ENCODE results near the gene GPX7. TPM values are rescaled to one million over a fixed set of nuclear protein-coding genes. Genes with fewer than 3 reads are reported as not detected.
A peak's percentile ranks its signal among the peaks of the same experiment; 100 is the strongest.

Gene GPX7
- total RNA-seq, 1 experiment from 2014 or later = not detected

DNA sequence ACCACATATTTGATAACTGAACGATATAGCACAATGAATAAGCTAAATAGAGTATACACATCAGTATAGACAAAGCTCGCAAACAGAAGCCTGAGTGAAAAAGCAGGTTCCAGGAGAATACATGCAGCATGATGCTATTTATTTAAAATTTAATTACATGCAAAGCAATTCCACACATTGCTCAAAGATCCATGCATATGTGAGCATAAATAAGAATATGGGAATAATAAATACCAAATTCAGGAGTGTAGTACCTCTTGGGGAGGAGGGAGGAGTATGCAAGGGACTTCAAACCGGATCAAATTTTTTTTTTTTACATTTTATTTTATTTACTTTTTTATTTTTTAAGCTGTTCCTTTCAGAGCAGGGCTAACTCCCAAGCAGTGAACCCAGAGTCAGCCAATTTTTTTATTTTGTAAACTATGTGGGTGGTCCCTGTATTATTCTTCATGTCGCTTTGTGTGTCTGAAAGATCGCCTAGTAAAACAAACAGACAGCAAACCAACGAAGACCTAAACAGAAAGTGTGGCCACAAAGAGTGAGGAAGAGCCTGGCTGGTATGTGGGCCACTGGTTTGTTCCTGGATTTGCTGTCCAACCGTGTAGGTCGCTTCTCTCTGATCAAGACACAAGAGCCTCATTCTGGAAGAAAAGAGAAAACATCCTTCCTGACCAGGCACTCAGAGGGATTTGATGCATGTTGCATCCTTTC lies 26.6 kb downstream of the GPX7 start:
- DNase-seq (ENCODE audit: low read depth) = peak; percentile 7

DNA sequence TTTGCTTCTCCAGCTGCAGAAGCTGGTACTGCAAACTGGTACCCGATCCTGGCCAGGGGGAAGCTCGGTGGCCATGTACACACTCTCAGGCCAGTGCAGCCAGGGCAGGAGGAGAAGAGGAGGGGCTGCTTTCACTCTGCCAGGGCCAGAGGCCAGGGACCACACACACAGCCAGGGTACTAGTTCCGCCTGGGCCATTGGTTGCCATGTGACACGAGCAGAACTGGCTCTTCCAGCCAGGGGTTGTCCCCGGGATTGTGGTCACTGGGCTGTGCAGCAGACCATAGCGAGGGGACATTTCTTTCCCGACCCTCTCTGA lies 27.1 kb downstream of the GPX7 start:
- DNase-seq (ENCODE audit: low read depth) = peak; percentile 6

DNA sequence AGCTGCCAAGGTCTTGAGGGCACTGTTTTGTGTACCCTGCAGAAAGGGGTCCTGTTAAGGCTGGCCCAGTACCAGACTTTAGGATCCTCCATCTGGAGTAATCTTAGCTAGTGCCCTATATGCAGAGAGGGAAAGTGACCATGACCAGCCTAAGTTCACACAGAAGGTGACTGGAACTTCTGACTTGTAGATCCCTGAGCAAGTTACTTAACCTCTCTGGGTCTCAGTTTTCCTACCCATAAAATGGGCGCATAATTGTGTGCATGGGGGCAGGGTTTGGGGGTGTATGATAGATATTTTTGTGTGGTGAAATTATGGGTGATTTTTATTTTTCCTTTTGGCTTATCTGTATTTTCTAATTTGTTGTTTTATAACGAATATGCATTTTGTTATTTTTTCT lies 27.5 kb downstream of the GPX7 start:
- DNase-seq (ENCODE audit: low read depth) = no peak

DNA sequence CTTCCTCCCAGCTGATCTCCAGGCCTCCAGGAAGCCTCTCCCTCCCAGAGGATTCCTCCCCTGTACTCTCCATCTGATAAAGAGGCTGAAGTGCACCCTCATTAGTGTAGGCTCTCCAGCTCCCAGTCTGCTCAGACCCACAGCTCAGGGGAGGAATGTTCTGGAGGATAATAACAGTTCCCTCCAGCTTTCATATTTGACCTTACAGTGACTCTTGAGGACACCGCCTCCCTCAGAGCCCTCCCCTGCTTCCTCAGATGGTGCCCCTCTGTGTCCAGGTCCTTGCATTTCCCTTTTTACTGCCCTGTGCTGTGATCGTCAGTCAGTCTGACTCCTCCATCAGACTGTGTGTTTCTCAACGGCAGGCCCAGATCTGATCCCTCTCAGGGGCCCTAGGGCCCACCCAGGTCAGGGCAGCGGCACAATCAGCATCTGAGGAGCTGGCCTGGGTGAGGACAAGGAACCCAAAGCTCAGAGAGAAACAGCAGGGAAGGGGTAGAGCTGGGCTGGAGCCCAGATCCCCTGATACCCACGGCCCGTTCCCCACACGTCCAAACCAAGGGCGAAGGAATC lies 29.7 kb downstream of the GPX7 start:
- no peak for DNase-seq (ENCODE audit: low read depth)

DNA sequence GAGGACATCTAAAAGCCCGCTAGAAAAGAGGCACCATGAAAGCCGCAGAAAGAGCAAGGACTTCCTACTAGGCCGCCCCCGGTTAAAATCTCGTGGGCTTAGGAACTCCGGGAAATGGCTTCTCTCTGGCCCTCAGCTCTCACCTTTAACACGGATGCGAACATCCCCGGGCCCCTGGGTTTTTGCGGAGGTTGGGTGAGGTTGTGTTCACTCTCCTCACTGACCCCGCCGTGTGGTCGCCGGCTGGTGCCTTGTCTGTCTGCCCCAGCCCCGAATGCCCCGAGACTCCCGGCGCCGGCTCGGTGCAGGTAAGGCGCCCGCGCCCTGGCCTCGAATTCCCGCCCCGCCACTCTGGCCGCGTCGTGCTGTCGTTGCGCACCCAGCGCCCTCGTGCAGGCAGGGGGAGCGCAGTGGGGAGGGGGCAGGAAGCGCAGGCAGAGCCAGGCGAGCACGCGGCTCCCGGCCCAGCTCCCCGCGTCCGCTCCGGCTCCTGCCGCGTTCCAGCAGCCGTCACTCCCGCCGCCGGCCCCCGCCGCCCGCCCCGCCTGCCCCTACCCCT lies 30.6 kb downstream of the GPX7 start, which contains the start of gene SHISAL2A:
TSS of gene SHISAL2A (plus strand) at position 437 of the 559 bp plus-strand sequence. CDS start 326 bp downstream, outside the sequence.
- DNase-seq (ENCODE audit: low read depth) = no peak

DNA sequence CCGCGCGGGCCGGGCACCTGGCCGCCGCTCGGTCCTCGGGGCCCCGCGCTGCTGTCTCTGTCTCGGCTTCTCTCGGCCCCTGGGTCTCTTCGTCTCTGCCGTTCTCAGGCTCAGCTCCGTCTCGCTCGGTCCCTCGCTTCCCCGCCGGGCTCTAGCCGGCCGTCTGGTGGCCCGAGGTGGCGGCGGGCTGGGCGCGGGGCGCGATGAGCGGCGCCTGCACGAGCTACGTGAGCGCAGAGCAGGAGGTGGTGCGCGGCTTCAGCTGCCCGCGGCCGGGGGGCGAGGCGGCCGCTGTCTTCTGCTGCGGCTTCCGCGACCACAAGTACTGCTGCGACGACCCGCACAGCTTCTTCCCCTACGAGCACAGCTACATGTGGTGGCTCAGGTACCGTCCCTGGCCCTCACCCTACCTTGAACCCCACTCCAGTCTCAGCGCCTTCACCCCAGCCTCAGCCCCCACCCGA lies 31.2 kb downstream of the GPX7 start:
- DNase-seq (ENCODE audit: low read depth) = no peak

DNA sequence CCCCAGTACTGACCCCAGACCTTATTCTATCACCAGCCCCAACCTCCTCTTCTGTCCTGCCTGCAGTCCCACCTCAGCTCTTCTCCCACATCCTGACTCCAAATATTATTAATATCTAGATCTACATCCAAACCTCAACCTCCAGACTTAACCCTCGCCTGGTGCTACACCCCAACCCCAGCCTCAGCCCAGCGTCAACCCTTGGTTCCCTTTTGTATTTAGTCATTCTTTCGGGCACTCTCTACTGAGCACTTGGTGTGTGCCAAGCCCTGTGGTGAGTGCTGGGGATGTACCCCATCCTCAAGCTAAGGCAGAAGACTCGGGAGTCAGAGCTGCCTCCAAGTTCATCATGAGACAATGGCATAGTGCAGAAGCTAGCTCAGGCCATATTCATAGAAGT lies 31.9 kb downstream of the GPX7 start:
- DNase-seq (ENCODE audit: low read depth) = no peak

DNA sequence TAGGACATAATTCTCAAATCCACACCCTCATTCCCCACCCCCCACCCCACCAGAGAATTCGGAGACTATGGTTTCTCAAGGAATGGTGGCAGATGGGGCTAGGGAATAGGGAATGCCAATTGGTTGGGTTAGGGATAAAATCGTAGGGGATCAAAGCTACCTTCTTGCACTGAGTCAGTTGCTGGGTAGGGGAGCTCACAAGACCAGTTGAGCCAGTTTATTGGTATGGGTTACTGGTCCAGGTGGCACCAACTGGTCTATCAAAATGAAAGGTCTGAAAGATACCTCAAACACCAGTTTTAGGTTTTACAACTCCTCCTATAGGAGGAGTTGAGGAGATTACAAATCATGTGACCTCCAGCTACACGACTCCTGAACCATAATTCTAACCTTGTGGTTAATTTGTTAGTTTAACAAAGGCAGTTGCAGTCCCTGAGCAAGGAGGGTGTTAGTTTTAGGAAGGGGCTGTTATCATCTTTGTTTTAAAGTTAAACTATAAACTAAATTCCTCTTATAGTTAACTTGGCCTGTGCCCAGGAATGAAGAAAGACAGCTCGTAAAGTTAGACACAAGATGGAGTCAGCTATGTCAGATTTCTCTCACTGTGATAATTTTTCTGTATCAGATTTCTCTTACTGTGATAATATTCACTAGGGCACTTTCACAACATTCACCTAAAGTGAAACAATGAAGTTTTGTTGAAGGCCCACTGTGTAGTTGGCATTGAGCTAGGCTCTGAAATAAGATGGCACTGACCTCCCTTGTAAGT lies 33.3 kb downstream of the GPX7 start:
- no peak for DNase-seq (ENCODE audit: low read depth)

DNA sequence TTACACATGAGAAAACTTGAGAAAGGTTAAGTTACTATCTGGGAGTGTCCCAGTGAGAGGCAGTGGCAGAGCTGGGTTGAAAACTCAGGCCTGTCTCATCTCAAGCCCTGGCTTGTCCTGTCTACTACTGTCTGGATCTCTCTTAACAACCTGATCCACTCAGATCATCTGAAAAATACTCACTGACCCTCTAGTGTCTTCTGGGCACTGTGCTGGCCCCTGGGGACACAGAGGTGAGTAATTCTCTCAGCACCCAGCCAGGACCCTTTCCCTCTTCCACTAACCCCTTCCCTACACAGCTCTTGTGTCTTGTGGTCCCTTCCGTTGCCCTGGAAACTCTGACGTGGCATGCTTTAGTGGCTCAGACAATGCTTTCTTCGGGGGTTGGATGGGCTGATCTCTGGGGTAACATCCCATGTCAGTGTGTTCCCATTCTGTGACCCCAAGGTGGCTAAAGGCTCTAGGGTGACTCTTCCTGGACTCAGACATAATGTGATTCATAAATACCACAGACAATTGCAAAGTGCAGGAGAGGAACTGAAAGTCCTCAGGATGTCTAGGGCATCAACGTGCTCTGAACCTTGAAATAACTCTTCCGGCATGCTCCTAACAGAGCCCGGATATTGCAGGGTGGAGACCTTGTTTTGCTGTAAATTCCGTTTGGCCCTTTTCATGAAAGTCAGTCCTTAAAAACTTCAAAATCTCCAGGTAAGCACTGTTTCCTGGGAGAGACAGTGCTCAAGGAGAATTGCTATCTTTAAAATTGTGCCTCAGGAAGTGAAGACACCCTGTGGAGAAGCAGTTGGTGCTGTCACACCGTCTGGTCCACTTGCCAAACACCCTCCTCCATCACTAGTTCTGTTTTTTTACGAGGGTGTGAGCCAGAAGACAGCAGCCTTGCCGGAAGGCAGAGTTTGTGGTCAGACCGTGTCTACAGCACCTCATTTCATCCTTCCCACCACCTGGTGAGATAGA lies 34.8 kb downstream of the GPX7 start:
- peak; percentile 11 for DNase-seq (ENCODE audit: low read depth)

DNA sequence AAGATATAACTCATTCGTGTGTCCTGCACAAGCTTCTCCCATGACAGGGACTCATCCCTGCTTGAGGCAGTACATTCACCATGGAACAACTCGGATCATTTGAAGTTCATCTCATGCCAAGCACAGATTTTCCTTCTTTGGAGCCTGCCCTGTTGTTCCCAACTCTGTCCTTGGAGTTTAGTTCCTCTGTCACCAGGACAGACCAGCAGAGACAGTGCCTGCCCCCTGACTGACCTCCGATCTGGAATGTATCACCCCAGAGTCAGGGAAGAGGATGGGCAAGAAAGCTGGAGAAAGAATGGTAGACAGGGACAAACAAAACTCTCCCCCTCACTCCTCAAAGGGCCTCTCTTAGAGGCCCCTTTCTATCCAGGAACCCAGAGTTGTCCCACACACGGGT lies 35.8 kb downstream of the GPX7 start:
- no peak for DNase-seq (ENCODE audit: low read depth)

DNA sequence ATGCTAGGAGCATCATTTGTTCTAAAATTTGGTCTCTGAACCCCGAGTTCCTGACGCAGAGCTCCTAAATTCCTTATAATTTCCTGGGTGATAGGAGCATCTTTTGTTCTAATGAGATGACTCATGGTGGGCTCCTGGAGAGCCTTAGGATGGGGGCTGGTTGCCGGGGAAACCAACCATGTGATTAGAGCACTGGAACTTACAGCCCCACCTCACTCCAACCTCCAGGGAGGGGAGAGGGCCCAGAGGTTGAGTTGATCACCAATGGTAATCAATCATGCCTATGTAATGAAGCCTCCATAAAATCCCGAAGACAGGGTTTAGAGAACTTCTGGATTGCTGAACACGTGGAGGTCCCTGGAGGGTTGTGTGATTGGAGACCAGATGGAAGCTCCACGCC lies 38.5 kb downstream of the GPX7 start:
- DNase-seq (ENCODE audit: low read depth) = no peak

DNA sequence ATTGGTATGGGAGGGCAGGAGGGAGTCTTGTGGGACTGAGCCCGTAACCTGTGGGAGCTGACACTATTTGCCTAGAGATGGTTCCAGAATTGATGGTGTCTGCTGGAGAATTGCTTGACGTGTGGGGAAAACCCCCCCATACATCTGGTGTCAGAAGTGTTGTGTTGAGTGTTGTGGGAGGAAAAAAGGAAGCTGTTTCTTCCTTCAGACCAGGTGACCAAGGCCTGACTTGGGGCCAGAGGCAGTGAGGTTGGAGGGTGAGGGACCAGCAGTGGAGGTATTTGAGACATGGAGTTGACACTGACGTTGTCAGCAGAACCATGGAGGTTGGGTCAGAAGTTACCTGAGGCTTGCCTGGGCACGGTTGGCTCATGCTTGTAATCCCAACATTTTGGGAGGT lies 39.1 kb downstream of the GPX7 start:
- DNase-seq (ENCODE audit: low read depth) = no peak

DNA sequence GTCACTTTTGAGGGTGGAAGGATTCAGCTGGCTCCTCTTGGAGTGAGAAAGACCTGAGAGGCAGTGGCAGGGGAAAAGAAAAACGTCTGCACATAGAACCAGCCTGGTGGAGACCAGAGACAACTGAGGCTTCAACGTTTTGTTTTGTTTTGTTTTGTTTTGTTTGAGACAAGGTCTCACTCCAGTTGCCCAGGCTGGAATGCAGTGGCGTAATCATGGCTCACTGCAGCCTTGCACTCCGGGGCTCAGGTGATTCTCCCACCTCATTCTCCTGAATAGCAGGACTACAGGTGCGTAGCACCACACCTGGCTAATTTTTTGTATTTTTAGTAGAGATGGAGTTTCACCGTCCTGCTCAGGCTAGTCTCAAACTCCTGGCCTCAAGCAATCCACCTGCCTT lies 43.1 kb downstream of the GPX7 start:
- DNase-seq (ENCODE audit: low read depth) = no peak

DNA sequence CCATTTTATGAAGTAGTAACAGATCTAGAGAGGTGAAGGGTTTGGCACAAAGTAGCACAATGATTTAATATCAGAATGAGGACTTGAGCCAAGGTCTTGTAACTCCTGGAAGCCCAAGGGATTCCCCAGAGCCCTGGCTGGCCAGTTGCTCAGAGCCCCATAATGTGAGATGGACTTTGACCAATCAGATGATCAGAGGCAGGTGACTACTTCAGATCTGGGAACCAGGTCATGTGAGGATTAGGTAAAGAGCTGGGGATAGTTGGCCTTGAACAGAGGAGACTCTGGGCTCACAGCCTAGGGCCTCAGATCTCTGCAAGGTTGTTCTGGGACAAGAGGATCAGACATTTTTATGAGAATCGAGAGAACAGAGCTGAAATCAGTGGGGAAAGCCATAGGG lies 49.7 kb downstream of the GPX7 start:
- DNase-seq (ENCODE audit: low read depth) = no peak

DNA sequence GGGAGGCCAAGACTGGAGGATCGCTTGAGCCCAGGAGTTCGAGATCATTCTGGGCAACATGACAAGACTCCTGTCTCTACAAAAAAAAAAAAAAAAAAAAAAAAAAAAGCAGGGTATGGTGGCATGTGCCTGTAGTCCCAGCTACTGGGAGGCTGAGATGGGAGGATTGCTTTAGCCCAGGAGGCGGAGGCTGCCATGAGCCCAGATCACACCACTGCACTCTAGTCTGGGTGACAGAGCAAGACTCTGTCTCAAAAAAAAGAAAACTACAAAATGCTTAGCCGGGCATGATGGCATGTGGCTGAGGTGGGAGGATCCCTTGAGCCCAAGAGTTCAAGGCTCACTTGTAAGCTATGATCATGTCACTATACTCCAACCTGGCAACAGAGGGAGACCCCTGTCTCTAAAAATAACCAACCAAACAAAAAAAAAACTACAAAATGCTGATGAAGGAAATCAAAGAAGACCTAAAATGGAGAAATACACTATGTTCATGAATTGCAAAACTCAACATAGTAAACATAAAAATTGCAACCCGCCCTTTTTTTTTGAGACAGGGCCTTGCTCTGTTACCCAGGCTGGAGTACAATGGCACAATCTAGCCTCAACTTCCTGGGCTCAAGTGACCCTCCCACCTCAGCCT lies 51.2 kb downstream of the GPX7 start:
- no peak for DNase-seq (ENCODE audit: low read depth)

DNA sequence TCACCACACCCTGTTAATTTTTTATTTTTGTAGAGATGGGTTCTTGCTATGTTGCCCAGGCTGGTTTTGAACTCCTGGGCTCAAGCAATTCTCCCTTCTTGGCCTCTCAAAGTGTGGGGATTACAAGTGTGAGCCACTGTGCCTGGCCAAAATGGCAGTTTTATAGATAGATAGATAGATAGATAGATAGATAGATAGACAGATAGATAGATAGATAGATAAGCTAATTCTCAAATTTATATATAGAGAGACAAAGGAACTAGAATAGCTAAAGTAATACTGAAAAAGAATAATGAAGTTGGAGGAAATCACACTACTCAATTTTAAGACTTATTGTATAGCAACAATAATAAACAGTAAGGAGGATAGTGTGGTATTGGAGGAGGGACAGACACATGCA lies 51.9 kb downstream of the GPX7 start:
- no peak for DNase-seq (ENCODE audit: low read depth)

DNA sequence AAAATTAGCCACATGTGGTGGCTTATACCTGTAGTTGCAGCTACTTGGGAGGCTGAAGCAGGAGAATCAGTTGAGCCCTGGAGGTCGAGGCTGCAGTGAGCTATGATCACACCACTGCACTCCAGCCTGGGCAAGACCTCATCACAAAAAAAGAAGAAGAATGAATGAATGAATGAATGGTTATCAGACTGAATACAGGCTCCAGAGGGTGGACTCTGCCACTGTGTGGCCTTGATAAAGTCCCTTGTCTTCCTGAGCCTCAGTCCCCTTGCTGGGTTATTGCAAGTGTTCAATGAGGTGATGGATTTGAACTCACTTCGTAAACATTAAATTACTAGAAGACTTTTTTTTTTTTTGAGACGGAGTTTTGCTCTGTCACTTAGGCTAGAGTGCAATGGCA lies 55.5 kb downstream of the GPX7 start:
- DNase-seq (ENCODE audit: low read depth) = no peak

Measured in HT1080 (cell line).